ENCODE data around the gene EXOC7.

- TF ChIP-seq EP300 (IDR thresholded peaks at IDR 0.05) (no peak), CTCF (IDR thresholded peaks at IDR 0.05) (no peak), POLR2A (IDR thresholded peaks at IDR 0.05) (no peak)
These were observed 42.7 kb upstream of the EXOC7 start for GRCh38 chr17:76146053-76146851.

Data from tibial nerve (tissue), 4 donors.